ENCODE results near the gene MYH14. TPM values are rescaled to one million over a fixed set of nuclear protein-coding genes. Genes with fewer than 3 reads are reported as not detected.
A peak's percentile ranks its signal among the peaks of the same experiment; 100 is the strongest.

MYH14 gene
- total RNA-seq, 6 experiments from 2014 or later, result 0.09 TPM; not detected in 5

GRCh38 chr19:50249636-50250035, 46.2 kb downstream of the MYH14 start:
- peaks cover 4% of the 10 kb centered on the region for H3K27me3 Mint-ChIP-seq (ENCODE audit: insufficient read depth)
- no peaks in the 10 kb centered on the region for H3K4me1 Mint-ChIP-seq (ENCODE audit: low read depth)
- peaks cover 10% of the 10 kb centered on the region; the same call in 1 of the 2 replicates for H3K36me3 Mint-ChIP-seq (ENCODE audit: low read depth)
- DNase-seq, result no peak
- TF ChIP-seq CTCF (IDR thresholded peaks at IDR 0.05), result no peak
- H3K4me3 Mint-ChIP-seq, result no peak overlapping the region
- H3K9me3 Mint-ChIP-seq, result peaks cover 45% of the 10 kb centered on the region
- no peak overlapping the region for H3K27ac Mint-ChIP-seq

GRCh38 chr19:50250450-50251136, 47.2 kb downstream of the MYH14 start:
- no peak for TF ChIP-seq CTCF (IDR thresholded peaks at IDR 0.05)
- Mint-ChIP-seq H3K4me3 (no peak overlapping the region), H3K36me3 (ENCODE audit: low read depth) (peaks cover 10% of the 10 kb centered on the region; the same call in 1 of the 2 replicates), H3K9me3 (peaks cover 53% of the 10 kb centered on the region), H3K27me3 (ENCODE audit: insufficient read depth) (peaks cover 4% of the 10 kb centered on the region), H3K4me1 (ENCODE audit: low read depth) (no peaks in the 10 kb centered on the region), H3K27ac (no peak overlapping the region)
- no peak for DNase-seq

GRCh38 chr19:50252111-50252886, 48.9 kb downstream of the MYH14 start:
- Mint-ChIP-seq H3K4me3 (no peak overlapping the region), H3K27ac (no peak overlapping the region), H3K36me3 (ENCODE audit: low read depth) (peaks cover 10% of the 10 kb centered on the region; the same call in 1 of the 2 replicates), H3K9me3 (peaks cover 65% of the 10 kb centered on the region), H3K4me1 (ENCODE audit: low read depth) (no peaks in the 10 kb centered on the region), H3K27me3 (ENCODE audit: insufficient read depth) (peaks cover 2% of the 10 kb centered on the region)
- TF ChIP-seq CTCF (IDR thresholded peaks at IDR 0.05), result peak; percentile 78
- no peak for DNase-seq

GRCh38 chr19:50252887-50253268, 49.5 kb downstream of the MYH14 start:
- peaks cover 10% of the 10 kb centered on the region; the same call in 1 of the 2 replicates for H3K36me3 Mint-ChIP-seq (ENCODE audit: low read depth)
- H3K9me3 Mint-ChIP-seq, result peaks cover 67% of the 10 kb centered on the region
- no peak overlapping the region for H3K4me3 Mint-ChIP-seq
- TF ChIP-seq CTCF (IDR thresholded peaks at IDR 0.05), result no peak
- no peaks in the 10 kb centered on the region for H3K4me1 Mint-ChIP-seq (ENCODE audit: low read depth)
- no peak overlapping the region for H3K27ac Mint-ChIP-seq
- H3K27me3 Mint-ChIP-seq (ENCODE audit: insufficient read depth), result no peaks in the 10 kb centered on the region; the same call in 1 of the 2 replicates
- no peak for DNase-seq

GRCh38 chr19:50255115-50255514, 51.7 kb downstream of the MYH14 start:
- Mint-ChIP-seq H3K4me3 (no peak overlapping the region), H3K27ac (no peak overlapping the region)

More at GRCh38 chr19:50255115-50255514, 51.7 kb downstream of the MYH14 start:
- peaks cover 10% of the 10 kb centered on the region; the same call in 1 of the 2 replicates for H3K36me3 Mint-ChIP-seq (ENCODE audit: low read depth)
- no peak for DNase-seq
- peaks cover 51% of the 10 kb centered on the region for H3K9me3 Mint-ChIP-seq
- H3K27me3 Mint-ChIP-seq (ENCODE audit: insufficient read depth), result no peaks in the 10 kb centered on the region; the same call in 1 of the 2 replicates
- TF ChIP-seq CTCF (IDR thresholded peaks at IDR 0.05), result peak; percentile 34
- no peaks in the 10 kb centered on the region for H3K4me1 Mint-ChIP-seq (ENCODE audit: low read depth)

Data from HFFc6 (cell line).